K562 (cell line): ENCODE data around the gene HRC. TPM values are rescaled to one million over a fixed set of nuclear protein-coding genes. Genes with fewer than 3 reads are reported as not detected.

Source experiments
- ADNP ChIP-seq: fragments of 200-800 bp; sonication (Bioruptor generic); IDR thresholded peaks from 2 replicates; pipeline ENCODE4 v1.6.1; 2016; ENCODE audit warnings: missing genetic modification characterization, missing compliant biosample characterization
- EGR1 ChIP-seq: fragments of 450-650 bp; conservative IDR thresholded peaks from 2 replicates; pipeline ENCODE4 v1.6.1; 2017; ENCODE audit warnings: mild to moderate bottlenecking
- HDAC6 ChIP-seq: IDR thresholded peaks from 2 replicates; pipeline ENCODE4 v1.6.1; 2012; ENCODE audit warnings: low read depth, mild to moderate bottlenecking, control low read depth, inconsistent platforms, low read length, moderate library complexity
- MCM5 ChIP-seq: fragments of 450-650 bp; IDR thresholded peaks from 2 replicates; pipeline ENCODE4 v1.6.1; 2016; ENCODE audit warnings: low read depth
- NFE2L1 ChIP-seq: fragments of 450-650 bp; IDR thresholded peaks from 2 replicates; pipeline ENCODE4 v1.6.1; 2016; ENCODE audit warnings: missing genetic modification characterization, low read depth, mild to moderate bottlenecking, missing compliant biosample characterization, moderate library complexity, borderline replicate concordance
- NR1H2 ChIP-seq: sonication (generic); formaldehyde crosslinking; IDR thresholded peaks from 2 replicates; pipeline ENCODE4 v1.4.0; 2020; ENCODE audit warnings: mild to moderate bottlenecking, missing genetic modification reagents
- PRMT5 ChIP-seq: sonication (generic); formaldehyde crosslinking; IDR thresholded peaks from 2 replicates; pipeline ENCODE4 v1.5.0; 2020; ENCODE audit warnings: missing genetic modification reagents
- SMARCA4 ChIP-seq: fragments of 450-650 bp; IDR thresholded peaks from 2 replicates; pipeline ENCODE4 v1.6.1; 2016
- SREBF2 ChIP-seq: sonication (generic); formaldehyde crosslinking; IDR thresholded peaks from 2 replicates; pipeline ENCODE4 v1.4.0; 2020; ENCODE audit warnings: mild to moderate bottlenecking, missing genetic modification reagents
- TBL1XR1 ChIP-seq, 2 experiments: IDR thresholded peaks; 2 replicates each; pipeline ENCODE4 v1.6.1; 2012; ENCODE audit warnings: improper control_type of control experiment in 2 of 2, low read length in 2 of 2, mild to moderate bottlenecking in 1 of 2
- TEAD4 ChIP-seq, 2 experiments: sonication (generic) in 1 of 2; formaldehyde crosslinking in 1 of 2; IDR thresholded peaks; 2 replicates each; pipeline versions ENCODE4 v1.6.1 to v1.8.0; 2012 to 2022; ENCODE audit warnings: borderline replicate concordance in 1 of 2, inconsistent platforms in 1 of 2, low read length in 1 of 2, mild to moderate bottlenecking in 1 of 2, missing genetic modification reagents in 1 of 2
- ZEB2 ChIP-seq: fragments of 450-650 bp; IDR thresholded peaks from 2 replicates; pipeline ENCODE4 v1.6.1; 2016
- ZFP1 ChIP-seq: fragments of 450-650 bp; formaldehyde crosslinking; IDR thresholded peaks from 2 replicates; pipeline ENCODE4 v1.4.0; 2020; ENCODE audit warnings: mild to moderate bottlenecking, mixed read lengths
- ZNF263 ChIP-seq: sonication (generic); formaldehyde crosslinking; IDR thresholded peaks from 2 replicates; pipeline ENCODE4 v1.8.0; 2022; ENCODE audit warnings: mild to moderate bottlenecking, missing genetic modification reagents, borderline replicate concordance
- ZNF589 ChIP-seq: fragments of 200-800 bp; sonication (Bioruptor generic); IDR thresholded peaks from 2 replicates; pipeline ENCODE4 v1.6.1; 2016; ENCODE audit warnings: low read depth, missing genetic modification characterization, missing compliant biosample characterization
- polyA plus RNA-seq, 8 experiments: library from polyadenylated mRNA; depleted of rRNA in 4 of 8; stranded (reverse) in 5 of 8; unstranded in 3 of 8; fragments of >200 nt; fragmentation: Nextera tagmentation in 2 of 8; fragmentation: Illumina TruSeq in 1 of 8; extraction: Ambion mirVana in 2 of 8; extraction: Trizol in 1 of 8; gene quantifications; 2 replicates each; pipeline versions ENCODE4 v1.2.1 to v1.2.3, GENCODE V29; 2011 to 2014; ENCODE audit warnings: inconsistent platforms in 1 of 8, missing spikeins in 1 of 8
- total RNA-seq, 7 experiments: library from RNA; depleted of rRNA in 6 of 7; stranded (reverse); fragments of >200 nt in 6 of 7; fragmentation: Illumina TruSeq in 2 of 7; extraction: Trizol in 2 of 7; gene quantifications; 2 replicates each; pipeline versions ENCODE4 v1.2.1 to v1.2.3, GENCODE V29; 2011 to 2021; ENCODE audit warnings: low replicate concordance in 1 of 7
- TF ChIP-seq, protein P1 (sequence below), 3 experiments: IDR thresholded peaks in 2 of 3; conservative IDR thresholded peaks in 1 of 3; 2 replicates each; pipeline ENCODE4 v1.5.1; 2011 to 2012; ENCODE audit warnings: low read length in 3 of 3, mild to moderate bottlenecking in 3 of 3, control low read depth in 2 of 3, improper control_type of control experiment in 1 of 3, inconsistent platforms in 1 of 3, low read depth in 1 of 3, mixed read lengths in 1 of 3, moderate library complexity in 1 of 3; ENCODE audit not compliant: insufficient read depth in 2 of 3
- TF ChIP-seq, protein P2 (sequence below): fragments of 250-450 bp; sonication (Bioruptor Pico); IDR thresholded peaks from 2 replicates; pipeline ENCODE4 v1.4.0; 2020
- TF ChIP-seq, protein P3 (sequence below): fragments of 450-650 bp; formaldehyde crosslinking; IDR thresholded peaks from 2 replicates; pipeline ENCODE4 v1.4.0; 2020; ENCODE audit warnings: mild to moderate bottlenecking, moderate library complexity

HRC gene
- total and polyA plus RNA-seq, 9 of the 15 experiments (the other 6 are each of a cell fraction or from before 2014, with no cell fraction given): 0.66 to 18.7 (median 13.1) TPM

DNA sequence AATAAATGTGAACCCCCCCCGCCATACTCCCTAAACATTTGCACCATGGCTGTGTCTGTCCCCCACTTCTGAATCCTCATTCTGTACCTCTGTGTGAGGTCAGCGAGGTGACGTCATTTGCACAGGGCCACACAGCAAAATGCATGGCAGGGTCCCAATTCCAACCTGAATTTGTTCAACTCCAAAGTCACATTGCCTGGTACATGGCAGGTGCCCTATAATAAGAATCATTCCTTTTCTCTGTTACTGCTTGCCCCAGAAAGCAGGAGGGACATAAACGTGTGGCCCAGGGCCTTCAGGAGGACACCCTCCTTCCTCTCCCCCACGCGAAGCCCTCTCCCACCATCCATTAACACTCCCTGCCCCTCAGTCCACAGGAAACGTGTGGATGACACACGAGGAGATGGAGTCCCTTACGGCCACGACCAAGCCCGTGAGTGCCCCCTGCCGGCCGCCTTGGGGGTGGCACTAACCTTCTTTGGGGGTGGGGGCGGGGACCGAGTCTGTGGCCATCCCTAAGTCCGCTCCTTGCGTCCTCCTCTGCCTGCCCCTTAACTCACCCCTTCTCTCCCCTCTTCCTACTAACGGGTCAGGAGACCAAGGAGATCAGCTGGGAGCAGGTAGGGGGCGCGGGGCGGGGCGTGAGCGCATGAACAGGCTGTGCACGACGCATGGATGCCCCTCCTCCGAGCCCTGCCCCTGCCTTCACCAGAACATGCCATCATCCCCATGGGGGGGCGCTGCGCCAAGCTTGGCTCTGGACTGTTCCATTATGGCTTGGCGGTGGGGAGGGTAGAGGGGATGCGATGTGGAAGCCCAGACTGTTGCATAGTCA lies 9.4 kb downstream of the HRC start (continued):
- TF ChIP-seq, protein P1, sequence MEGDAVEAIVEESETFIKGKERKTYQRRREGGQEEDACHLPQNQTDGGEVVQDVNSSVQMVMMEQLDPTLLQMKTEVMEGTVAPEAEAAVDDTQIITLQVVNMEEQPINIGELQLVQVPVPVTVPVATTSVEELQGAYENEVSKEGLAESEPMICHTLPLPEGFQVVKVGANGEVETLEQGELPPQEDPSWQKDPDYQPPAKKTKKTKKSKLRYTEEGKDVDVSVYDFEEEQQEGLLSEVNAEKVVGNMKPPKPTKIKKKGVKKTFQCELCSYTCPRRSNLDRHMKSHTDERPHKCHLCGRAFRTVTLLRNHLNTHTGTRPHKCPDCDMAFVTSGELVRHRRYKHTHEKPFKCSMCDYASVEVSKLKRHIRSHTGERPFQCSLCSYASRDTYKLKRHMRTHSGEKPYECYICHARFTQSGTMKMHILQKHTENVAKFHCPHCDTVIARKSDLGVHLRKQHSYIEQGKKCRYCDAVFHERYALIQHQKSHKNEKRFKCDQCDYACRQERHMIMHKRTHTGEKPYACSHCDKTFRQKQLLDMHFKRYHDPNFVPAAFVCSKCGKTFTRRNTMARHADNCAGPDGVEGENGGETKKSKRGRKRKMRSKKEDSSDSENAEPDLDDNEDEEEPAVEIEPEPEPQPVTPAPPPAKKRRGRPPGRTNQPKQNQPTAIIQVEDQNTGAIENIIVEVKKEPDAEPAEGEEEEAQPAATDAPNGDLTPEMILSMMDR (IDR thresholded peaks at IDR 0.05 in 2 of 3, conservative IDR thresholded peaks at IDR 0.05 in 1 of 3; ENCODE audit: insufficient read depth in 2 of 3, low read depth in 1 of 3, low read length in 3 of 3): peak; percentile 76 to 89 (median 88)
- no peak for TF ChIP-seq NFE2L1
- no peak for TF ChIP-seq ZEB2
- no peak for TF ChIP-seq ZNF589 (CRISPR knock-in tag)
- TF ChIP-seq HDAC6: no peak
- TF ChIP-seq ZFP1 (CRISPR knock-in tag): no peak
- TF ChIP-seq SMARCA4: peak; percentile 46; the same call in 1 of the 2 replicates
- no peak; the same call in 1 of the 2 replicates for TF ChIP-seq ZNF263 (CRISPR knock-in tag)
- TF ChIP-seq, protein P2, sequence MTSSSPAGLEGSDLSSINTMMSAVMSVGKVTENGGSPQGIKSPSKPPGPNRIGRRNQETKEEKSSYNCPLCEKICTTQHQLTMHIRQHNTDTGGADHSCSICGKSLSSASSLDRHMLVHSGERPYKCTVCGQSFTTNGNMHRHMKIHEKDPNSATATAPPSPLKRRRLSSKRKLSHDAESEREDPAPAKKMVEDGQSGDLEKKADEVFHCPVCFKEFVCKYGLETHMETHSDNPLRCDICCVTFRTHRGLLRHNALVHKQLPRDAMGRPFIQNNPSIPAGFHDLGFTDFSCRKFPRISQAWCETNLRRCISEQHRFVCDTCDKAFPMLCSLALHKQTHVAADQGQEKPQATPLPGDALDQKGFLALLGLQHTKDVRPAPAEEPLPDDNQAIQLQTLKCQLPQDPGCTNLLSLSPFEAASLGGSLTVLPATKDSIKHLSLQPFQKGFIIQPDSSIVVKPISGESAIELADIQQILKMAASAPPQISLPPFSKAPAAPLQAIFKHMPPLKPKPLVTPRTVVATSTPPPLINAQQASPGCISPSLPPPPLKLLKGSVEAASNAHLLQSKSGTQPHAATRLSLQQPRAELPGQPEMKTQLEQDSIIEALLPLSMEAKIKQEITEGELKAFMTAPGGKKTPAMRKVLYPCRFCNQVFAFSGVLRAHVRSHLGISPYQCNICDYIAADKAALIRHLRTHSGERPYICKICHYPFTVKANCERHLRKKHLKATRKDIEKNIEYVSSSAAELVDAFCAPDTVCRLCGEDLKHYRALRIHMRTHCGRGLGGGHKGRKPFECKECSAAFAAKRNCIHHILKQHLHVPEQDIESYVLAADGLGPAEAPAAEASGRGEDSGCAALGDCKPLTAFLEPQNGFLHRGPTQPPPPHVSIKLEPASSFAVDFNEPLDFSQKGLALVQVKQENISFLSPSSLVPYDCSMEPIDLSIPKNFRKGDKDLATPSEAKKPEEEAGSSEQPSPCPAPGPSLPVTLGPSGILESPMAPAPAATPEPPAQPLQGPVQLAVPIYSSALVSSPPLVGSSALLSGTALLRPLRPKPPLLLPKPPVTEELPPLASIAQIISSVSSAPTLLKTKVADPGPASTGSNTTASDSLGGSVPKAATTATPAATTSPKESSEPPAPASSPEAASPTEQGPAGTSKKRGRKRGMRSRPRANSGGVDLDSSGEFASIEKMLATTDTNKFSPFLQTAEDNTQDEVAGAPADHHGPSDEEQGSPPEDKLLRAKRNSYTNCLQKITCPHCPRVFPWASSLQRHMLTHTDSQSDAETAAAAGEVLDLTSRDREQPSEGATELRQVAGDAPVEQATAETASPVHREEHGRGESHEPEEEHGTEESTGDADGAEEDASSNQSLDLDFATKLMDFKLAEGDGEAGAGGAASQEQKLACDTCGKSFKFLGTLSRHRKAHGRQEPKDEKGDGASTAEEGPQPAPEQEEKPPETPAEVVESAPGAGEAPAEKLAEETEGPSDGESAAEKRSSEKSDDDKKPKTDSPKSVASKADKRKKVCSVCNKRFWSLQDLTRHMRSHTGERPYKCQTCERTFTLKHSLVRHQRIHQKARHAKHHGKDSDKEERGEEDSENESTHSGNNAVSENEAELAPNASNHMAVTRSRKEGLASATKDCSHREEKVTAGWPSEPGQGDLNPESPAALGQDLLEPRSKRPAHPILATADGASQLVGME (CRISPR knock-in tag): no peak
- TF ChIP-seq ADNP (tag): no peak
- TF ChIP-seq, protein P3, sequence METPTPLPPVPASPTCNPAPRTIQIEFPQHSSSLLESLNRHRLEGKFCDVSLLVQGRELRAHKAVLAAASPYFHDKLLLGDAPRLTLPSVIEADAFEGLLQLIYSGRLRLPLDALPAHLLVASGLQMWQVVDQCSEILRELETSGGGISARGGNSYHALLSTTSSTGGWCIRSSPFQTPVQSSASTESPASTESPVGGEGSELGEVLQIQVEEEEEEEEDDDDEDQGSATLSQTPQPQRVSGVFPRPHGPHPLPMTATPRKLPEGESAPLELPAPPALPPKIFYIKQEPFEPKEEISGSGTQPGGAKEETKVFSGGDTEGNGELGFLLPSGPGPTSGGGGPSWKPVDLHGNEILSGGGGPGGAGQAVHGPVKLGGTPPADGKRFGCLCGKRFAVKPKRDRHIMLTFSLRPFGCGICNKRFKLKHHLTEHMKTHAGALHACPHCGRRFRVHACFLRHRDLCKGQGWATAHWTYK: 0 out of 2 replicates have a peak, but pooled peaks have one; percentile 27
- TF ChIP-seq TBL1XR1 (IDR thresholded peaks at IDR 0.05; ENCODE audit: low read length in 2 of 2): no peak
- no peak for TF ChIP-seq MCM5
- TF ChIP-seq PRMT5 (CRISPR knock-in tag): no peak
- peak; percentile 63; the same call in 1 of the 2 replicates for TF ChIP-seq EGR1
- peak; percentile 31 for TF ChIP-seq TEAD4 (IDR thresholded peaks at IDR 0.05; ENCODE audit: low read length)
- no peak for TF ChIP-seq TEAD4 (CRISPR knock-in tag; IDR thresholded peaks at IDR 0.05; ENCODE audit: borderline replicate concordance)
- TF ChIP-seq SREBF2 (CRISPR knock-in tag): no peak
- no peak for TF ChIP-seq NR1H2 (CRISPR knock-in tag)
